ENCODE results near the gene PPARA.

- TF ChIP-seq, protein P1, sequence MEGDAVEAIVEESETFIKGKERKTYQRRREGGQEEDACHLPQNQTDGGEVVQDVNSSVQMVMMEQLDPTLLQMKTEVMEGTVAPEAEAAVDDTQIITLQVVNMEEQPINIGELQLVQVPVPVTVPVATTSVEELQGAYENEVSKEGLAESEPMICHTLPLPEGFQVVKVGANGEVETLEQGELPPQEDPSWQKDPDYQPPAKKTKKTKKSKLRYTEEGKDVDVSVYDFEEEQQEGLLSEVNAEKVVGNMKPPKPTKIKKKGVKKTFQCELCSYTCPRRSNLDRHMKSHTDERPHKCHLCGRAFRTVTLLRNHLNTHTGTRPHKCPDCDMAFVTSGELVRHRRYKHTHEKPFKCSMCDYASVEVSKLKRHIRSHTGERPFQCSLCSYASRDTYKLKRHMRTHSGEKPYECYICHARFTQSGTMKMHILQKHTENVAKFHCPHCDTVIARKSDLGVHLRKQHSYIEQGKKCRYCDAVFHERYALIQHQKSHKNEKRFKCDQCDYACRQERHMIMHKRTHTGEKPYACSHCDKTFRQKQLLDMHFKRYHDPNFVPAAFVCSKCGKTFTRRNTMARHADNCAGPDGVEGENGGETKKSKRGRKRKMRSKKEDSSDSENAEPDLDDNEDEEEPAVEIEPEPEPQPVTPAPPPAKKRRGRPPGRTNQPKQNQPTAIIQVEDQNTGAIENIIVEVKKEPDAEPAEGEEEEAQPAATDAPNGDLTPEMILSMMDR (IDR thresholded peaks at IDR 0.05; ENCODE audit: low read depth, low read length): no peak
- no peak for TF ChIP-seq EZH2phosphoT487 (IDR thresholded peaks at IDR 0.05; ENCODE audit: low read depth)
These were observed 13.2 kb downstream of the PPARA start for GRCh38 chr22:46163557-46163888.

All from OCI-LY3 (cell line).